HepG2 (cell line): Measurements from ENCODE around the gene STXBP4. TPM values are rescaled to one million over a fixed set of nuclear protein-coding genes. Genes with fewer than 3 reads are reported as not detected.
A peak's percentile ranks its signal among the peaks of the same experiment; 100 is the strongest.

ENCODE experiments used
- ATAC-seq: fragments of 200-7000 bp; cut with Tn5 transposase; 3 replicates; pipeline ENCODE4 v1.9.1; 2020; ENCODE audit warnings: mild to moderate bottlenecking, moderate library complexity
- BruUV-seq: library from RNA; stranded (reverse); fragments of 400-500 nt; replicated peaks from 2 replicates; lab custom pipeline; 2021; lab: Mats Ljungman, UMichigan
- CTCF ChIA-PET: fragments of 300-600 bp; formaldehyde crosslinking; extraction: SDS; loops from one replicate; lab custom pipeline; 2021; ENCODE audit warnings: low total read pairs, inconsistent platforms, low intra/inter-chr PET ratio; lab: Yijun Ruan, JAX
- POLR2A ChIA-PET: fragments of 350-600 bp; sonication (Branson Sonifier 250); formaldehyde crosslinking; loops from one replicate; lab custom pipeline; 2020; ENCODE audit warnings: antibody characterized with exemption, inconsistent platforms; lab: Yijun Ruan, JAX
- DNase-seq: peaks from one replicate; pipeline ENCODE4 v3.0.0-alpha.2; 2015; ENCODE audit warnings: low spot score
- FAIRE-seq: peaks from 3 replicates; lab custom pipeline; 2011; peaks lifted over from hg19 to GRCh38; lab: Jason Lieb, UNC
- H2AFZ ChIP-seq: one replicate; pipeline ENCODE4 v1.6.1; 2011; ENCODE audit warnings: low read length, inconsistent platforms
- H3K27ac ChIP-seq: fragments of 300-600 bp; 3 replicates; pipeline ENCODE4 v1.8.0; 2011; ENCODE audit warnings: mixed run types, mild to moderate bottlenecking, mixed read lengths, low read length, inconsistent platforms; ENCODE audit not compliant: insufficient read depth; ENCODE audit errors: extremely low read length
- H3K27me3 ChIP-seq, 2 experiments: fragments of 200-600 bp in 1 of 2; 2 replicates in 1 of 2; 3 replicates in 1 of 2; pipeline versions ENCODE4 v1.6.0 to v1.8.0; 2011; ENCODE audit warnings: low read length in 2 of 2, mild to moderate bottlenecking in 2 of 2, moderate library complexity in 2 of 2, inconsistent platforms in 1 of 2; ENCODE audit not compliant: insufficient read depth in 2 of 2, control insufficient read depth in 1 of 2
- H3K36me3 ChIP-seq, 2 experiments: fragments of 200-600 bp in 1 of 2; replicated peaks in 1 of 2; 2 replicates in 1 of 2; 3 replicates in 1 of 2; pipeline versions ENCODE4 v1.5.1 to v1.8.0; 2011; ENCODE audit warnings: low read length in 2 of 2, inconsistent platforms in 1 of 2; ENCODE audit not compliant: insufficient read depth in 2 of 2, control insufficient read depth in 1 of 2
- H3K4me1 ChIP-seq: 2 replicates; pipeline ENCODE4 v1.5.1; 2012; ENCODE audit warnings: low read length, inconsistent platforms; ENCODE audit not compliant: insufficient read depth
- H3K4me2 ChIP-seq: 2 replicates; pipeline ENCODE4 v1.6.0; 2011; ENCODE audit warnings: low read depth, low read length, inconsistent platforms
- H3K4me3 ChIP-seq, 3 experiments: fragments of 200-600 bp in 1 of 3; sonication (generic), shearing (Covaris generic) in 1 of 3; replicated peaks in 1 of 3; 2 replicates each; pipeline ENCODE4 v1.5.1; 2011 to 2016; ENCODE audit warnings: low read length in 3 of 3, inconsistent platforms in 2 of 3, low read depth in 2 of 3, mild to moderate bottlenecking in 2 of 3, control low read depth in 1 of 3, mixed read lengths in 1 of 3; ENCODE audit not compliant: insufficient read depth in 1 of 3
- H3K79me2 ChIP-seq: one replicate; pipeline ENCODE4 v1.6.1; 2011; ENCODE audit warnings: low read length, inconsistent platforms; ENCODE audit not compliant: insufficient read depth
- H3K9ac ChIP-seq: 2 replicates; pipeline ENCODE4 v1.6.0; 2011; ENCODE audit warnings: mild to moderate bottlenecking, low read depth, low read length, inconsistent platforms; ENCODE audit not compliant: insufficient read depth
- H3K9me3 ChIP-seq: 2 replicates; pipeline ENCODE4 v1.5.1; 2012; ENCODE audit warnings: mild to moderate bottlenecking, low read length
- H4K20me1 ChIP-seq: 2 replicates; pipeline ENCODE4 v1.6.0; 2011; ENCODE audit warnings: inconsistent platforms, mild to moderate bottlenecking, low read length, moderate library complexity; ENCODE audit not compliant: insufficient read depth
- DNMT1 ChIP-seq: sonication (generic); formaldehyde crosslinking; IDR thresholded peaks from 2 replicates; pipeline ENCODE4 v1.5.1; 2020; ENCODE audit warnings: mild to moderate bottlenecking, missing genetic modification reagents
- ELF3 ChIP-seq: IDR thresholded peaks from 2 replicates; pipeline ENCODE4 v1.6.1; 2016; ENCODE audit warnings: missing genetic modification reagents, missing compliant biosample characterization
- NBN ChIP-seq: fragments of 450-650 bp; conservative IDR thresholded peaks from 2 replicates; pipeline ENCODE4 v1.6.1; 2017
- SIX1 ChIP-seq: sonication (generic); formaldehyde crosslinking; IDR thresholded peaks from 2 replicates; pipeline ENCODE4 v1.4.0; 2020; ENCODE audit warnings: missing genetic modification reagents, borderline replicate concordance
- ZFP41 ChIP-seq: sonication (generic); formaldehyde crosslinking; IDR thresholded peaks from 2 replicates; pipeline ENCODE4 v1.4.0; 2020; ENCODE audit warnings: mild to moderate bottlenecking, missing genetic modification reagents, borderline replicate concordance
- ZNF234 ChIP-seq: sonication (generic); formaldehyde crosslinking; conservative IDR thresholded peaks from 2 replicates; pipeline ENCODE4 v1.5.1; 2020; ENCODE audit warnings: mild to moderate bottlenecking, missing genetic modification reagents
- ZNF644 ChIP-seq: IDR thresholded peaks from 2 replicates; pipeline ENCODE4 v1.6.1; 2016; ENCODE audit warnings: low read depth
- WGBS: methylation state at CpG from one replicate; pipeline ENCODE4 v1.1.6; 2017; ENCODE audit warnings: low lambda C conversion rate; 5-methylcytosine and 5-hydroxymethylcytosine counted together
- in situ Hi-C: cut with HindIII; loops from 2 replicates; pipeline ENCODE4 v1.10.0; 2017; ENCODE audit warnings: low pct_unique_long_range_greater_than_20kb; ENCODE audit not compliant: extremely low pct_ligation_motif_present
- intact Hi-C: fragments of 100-400 bp; cut with micrococcal nuclease; formaldehyde crosslinking; loops from one replicate; pipeline ENCODE4 v1.10.0; 2022; ENCODE audit not compliant: unreplicated experiment
- polyA plus RNA-seq, 8 experiments: library from polyadenylated mRNA; depleted of rRNA in 3 of 8; stranded (reverse) in 7 of 8; unstranded in 1 of 8; fragments of >200 nt; fragmentation: Illumina TruSeq in 4 of 8; extraction: Trizol in 4 of 8; gene quantifications; 2 replicates each; pipeline versions ENCODE4 v1.2.1 to v1.2.3, GENCODE V29; 2011 to 2016; ENCODE audit warnings: low read depth in 4 of 8, missing spikeins in 1 of 8, mixed read lengths in 1 of 8; ENCODE audit not compliant: insufficient read depth in 1 of 8
- total RNA-seq, 5 experiments: library from RNA; depleted of rRNA; stranded (reverse); fragments of >200 nt; fragmentation: Illumina TruSeq; extraction: Trizol; gene quantifications; 2 replicates each; pipeline ENCODE4 v1.2.3, GENCODE V29; 2016; ENCODE audit warnings: low read depth in 1 of 5

Gene STXBP4
- total and polyA plus RNA-seq, 2 of the 13 experiments (the other 11 are each of a cell fraction or from before 2014, with no cell fraction given) = 8.5 to 36.1 TPM

GRCh38 chr17:55124730-55125360 is 156.3 kb downstream of the STXBP4 start:
- ATAC-seq (no peak), FAIRE-seq (no peak), DNase-seq (no peak)
- H3K36me3 ChIP-seq = no peaks in the 10 kb centered on the region; a peak in 1 of 5 replicates
- no peak overlapping the region for H2AFZ ChIP-seq
- CTCF ChIA-PET = no interaction called here
- H3K9ac ChIP-seq = no peak overlapping the region
- BruUV-seq = no TSS peak
- H3K4me2 ChIP-seq = no peak overlapping the region
- in situ Hi-C loops = no loop called here
- H4K20me1 ChIP-seq = no peaks in the 10 kb centered on the region
- no peak overlapping the region for H3K4me3 ChIP-seq
- TF ChIP-seq SIX1 (CRISPR knock-in tag) (no peak), DNMT1 (CRISPR knock-in tag) (no peak), ZNF234 (CRISPR knock-in tag) (no peak)
- H3K4me1 ChIP-seq = no peaks in the 10 kb centered on the region
- H3K79me2 ChIP-seq = no peaks in the 10 kb centered on the region
- intact Hi-C loops = no loop called here
- WGBS = 97% methylated on average over 3 of the region's 3 CpGs
- POLR2A ChIA-PET = no interaction called here
- H3K9me3 ChIP-seq = no peaks in the 10 kb centered on the region
- H3K27ac ChIP-seq = no peak overlapping the region
- H3K27me3 ChIP-seq = no peaks in the 10 kb centered on the region

- Histone ChIP-seq H3K27me3 (no peaks in the 10 kb centered on the region), H3K36me3 (no peaks in the 10 kb centered on the region), H4K20me1 (no peaks in the 10 kb centered on the region), H3K4me2 (no peak overlapping the region), H3K4me1 (peaks cover 5% of the 10 kb centered on the region; the same call in 1 of the 2 replicates), H2AFZ (no peak overlapping the region), H3K4me3 (no peak overlapping the region), H3K79me2 (no peaks in the 10 kb centered on the region), H3K9ac (no peak overlapping the region), H3K9me3 (no peaks in the 10 kb centered on the region), H3K27ac (no peak overlapping the region)
- CTCF ChIA-PET = no interaction called here
- TF ChIP-seq ELF3 (CRISPR knock-in tag) (no peak), ZNF644 (CRISPR knock-in tag) (0 out of 2 replicates have a peak, but pooled peaks have one; percentile 20), NBN (no peak), ZFP41 (CRISPR knock-in tag) (no peak)
- intact Hi-C loops = no loop called here
- FAIRE-seq = no peak
- WGBS = 39% methylated on average over 2 of the region's 2 CpGs
- in situ Hi-C loops = no loop called here
- no peak for DNase-seq
- no TSS peak for BruUV-seq
- no peak for ATAC-seq
- POLR2A ChIA-PET = no interaction called here
Observed at GRCh38 chr17:55133583-55133982, 165.0 kb downstream of the STXBP4 start.
